Stimulated activated CD4-positive, alpha-beta T cell treated with anti-CD3 and anti-CD28 coated beads, Interleukin-2, amount 100 ng/mL, for 24 hours (primary cell): Measurements from ENCODE around the gene PRPS2.
A peak's percentile ranks its signal among the peaks of the same experiment; 100 is the strongest.

Source experiments
- DNase-seq, 2 donors: peaks; one replicate each; pipeline ENCODE4 v3.0.0-alpha.2; 2020

The PRPS2 gene

GRCh38 chrX:12791257-12792228, at the start of gene PRPS2:
PRPS2 (plus strand) TSS chrX:12791412; CDS start chrX:12791498, 86 bp downstream.
- DNase-seq, result peak; percentile 77 to 80

- DNase-seq, result no peak
These were observed 49.8 kb upstream of the PRPS2 start for GRCh38 chrX:12741416-12741815.

GRCh38 chrX:12747433-12747832, 43.8 kb upstream of the PRPS2 start:
- DNase-seq, result no peak

GRCh38 chrX:12751887-12752286, 39.3 kb upstream of the PRPS2 start:
- DNase-seq, result no peak

- DNase-seq, result no peak
These were observed 37.8 kb upstream of the PRPS2 start for GRCh38 chrX:12753366-12753765.

GRCh38 chrX:12758291-12758690, 32.9 kb upstream of the PRPS2 start:
- DNase-seq, result no peak

- no peak for DNase-seq
These were observed 23.4 kb upstream of the PRPS2 start for GRCh38 chrX:12767856-12768255.

GRCh38 chrX:12768491-12768890, 22.7 kb upstream of the PRPS2 start:
- DNase-seq, result no peak

GRCh38 chrX:12770440-12770839, 20.8 kb upstream of the PRPS2 start:
- DNase-seq, result no peak

- DNase-seq, result peak; percentile 68 to 76
These were observed 19.7 kb upstream of the PRPS2 start for GRCh38 chrX:12771445-12772069.

- no peak for DNase-seq
These were observed 13.5 kb upstream of the PRPS2 start for GRCh38 chrX:12777670-12778069.

GRCh38 chrX:12779534-12779933, 11.7 kb upstream of the PRPS2 start:
- DNase-seq, result no peak

- DNase-seq, result no peak
These were observed 2.6 kb upstream of the PRPS2 start for GRCh38 chrX:12788645-12789044.

GRCh38 chrX:12789976-12790375, 1.2 kb upstream of the PRPS2 start:
- DNase-seq, result no peak

GRCh38 chrX:12790885-12791256, 341 bp upstream of the PRPS2 start:
- DNase-seq, result no peak

- DNase-seq, result no peak
These were observed 1.5 kb downstream of the PRPS2 start for GRCh38 chrX:12792711-12793110.

- DNase-seq, result no peak
These were observed 3.4 kb downstream of the PRPS2 start for GRCh38 chrX:12794654-12795053.

- no peak for DNase-seq
These were observed 7.4 kb downstream of the PRPS2 start for GRCh38 chrX:12798601-12799000.

- DNase-seq, result no peak
These were observed 7.9 kb downstream of the PRPS2 start for GRCh38 chrX:12799118-12799517.

GRCh38 chrX:12802741-12803140, 11.5 kb downstream of the PRPS2 start:
- no peak for DNase-seq

- no peak for DNase-seq
These were observed 13.4 kb downstream of the PRPS2 start for GRCh38 chrX:12804655-12805054.

GRCh38 chrX:12805333-12805732, 14.1 kb downstream of the PRPS2 start:
- no peak for DNase-seq

GRCh38 chrX:12811658-12812057, 20.4 kb downstream of the PRPS2 start:
- no peak for DNase-seq

GRCh38 chrX:12814420-12814819, 23.2 kb downstream of the PRPS2 start:
- DNase-seq, result peak; percentile 17 to 25
